Adrenal gland (tissue), 12 donors: Measurements from ENCODE around the gene GPRC5D. TPM values are rescaled to one million over a fixed set of nuclear protein-coding genes. Genes with fewer than 3 reads are reported as not detected.

Source experiments
- DNase-seq, 7 donors: peaks; one replicate each; pipeline ENCODE4 v3.0.0-alpha.2; 2019 to 2020
- H3K27ac ChIP-seq, 5 donors: fragments of 200-600 bp; sonication (generic) in 4 of 5; 1 replicate in 3 of 5; 2 replicates in 2 of 5; pipeline versions ENCODE4 v1.5.1 to v1.8.0; 2016 to 2020; ENCODE audit warnings: mild to moderate bottlenecking in 1 of 5
- H3K27me3 ChIP-seq: fragments of 200-600 bp; 2 replicates; pipeline ENCODE4 v1.8.0; 2021
- H3K36me3 ChIP-seq, 2 donors: fragments of 200-600 bp; replicated peaks in 1 of 2; 1 replicate in 1 of 2; 2 replicates in 1 of 2; pipeline versions ENCODE4 v1.5.1 to v1.8.0; 2018 to 2022
- H3K4me1 ChIP-seq, 2 donors: fragments of 200-600 bp; replicated peaks in 1 of 2; 1 replicate in 1 of 2; 2 replicates in 1 of 2; pipeline versions ENCODE4 v1.5.1 to v1.8.0; 2018 to 2021
- H3K4me3 ChIP-seq, 4 donors: fragments of 200-600 bp; sonication (generic) in 3 of 4; one replicate each; pipeline ENCODE4 v1.5.1; 2016 to 2018
- H3K9me3 ChIP-seq, 3 donors: fragments of 200-600 bp; sonication (generic) in 1 of 3; replicated peaks in 1 of 3; 1 replicate in 2 of 3; 2 replicates in 1 of 3; pipeline versions ENCODE4 v1.5.1 to v1.8.0; 2016 to 2021
- POLR2A ChIP-seq, 2 donors: fragments of 450-650 bp; IDR thresholded peaks; one replicate each; pipeline ENCODE4 v1.6.1; 2017; ENCODE audit warnings: antibody characterized with exemption in 2 of 2, mild to moderate bottlenecking in 2 of 2, moderate library complexity in 1 of 2
- WGBS, 4 donors: extraction: QIAGEN DNeasy Blood & Tissue Kit in 2 of 4; methylation state at CpG; one replicate each; pipeline versions ENCODE4 v1.1.5 to v1.1.7; 2013 to 2017; 5-methylcytosine and 5-hydroxymethylcytosine counted together
- intact Hi-C, 2 donors: fragments of 100-400 bp; cut with DNase I; formaldehyde crosslinking; loops; one replicate each; pipeline versions ENCODE4 v1.14.1 to v1.15.0; 2022 to 2023
- microRNA counts, 2 donors: library from miRNA; unstranded; fragments of <30 nt; microRNA quantifications; one replicate each; lab custom pipeline; 2016
- polyA plus RNA-seq, 3 donors: library from polyadenylated mRNA; stranded (reverse); fragments of 200-250 nt in 2 of 3; fragments of 350-450 nt in 1 of 3; fragmentation: Illumina TruSeq in 1 of 3; extraction: RNeasy Lipid Tissue Mini Kit (QIAGEN cat#74804) in 1 of 3; gene quantifications; one replicate each; pipeline ENCODE4 v1.2.3, GENCODE V29; 2013 to 2014
- small RNA-seq, 2 donors: library from RNA; depleted of rRNA; stranded (forward); fragments of <200 nt; gene quantifications; one replicate each; pipeline ENCODE3, GENCODE V24; 2016
- total RNA-seq, 9 donors: library from RNA; depleted of rRNA in 4 of 9; stranded (reverse); fragments of >200 nt in 4 of 9; fragments of 120-200 nt in 1 of 9; fragmentation: NEBNext Ultra II Directional in 1 of 9; extraction: Animal tissue kit (Norgen Biotek cat#: 25700) in 1 of 9; gene quantifications; one replicate each; pipeline versions ENCODE4 v1.1.0 to v1.2.4, GENCODE V29; 2013 to 2023
- TF ChIP-seq, protein P1 (sequence below), 6 experiments: fragments of 450-650 bp in 4 of 6; fragments of 200-600 bp in 2 of 6; sonication (generic) in 1 of 6; IDR thresholded peaks; 1 replicate in 5 of 6; 2 replicates in 1 of 6; pipeline versions ENCODE4 v1.5.1 to v1.8.0; 2016 to 2021; ENCODE audit warnings: antibody characterized with exemption in 6 of 6, mild to moderate bottlenecking in 2 of 6, moderate library complexity in 1 of 6
- donor health status: healthy with polysubstance abuse.
- donor health status: Bipolar disorder and iron deficiency.
- donor health status: DM: yes; HTN: yes; CAD: no.
- donor health status: DM: no; HTN: no; CAD: no.
- donor health status: DM: no; HTN: no; CAD: no.
- donor health status: DM: yes; HTN: yes; CAD: no.

Gene GPRC5D
- total and polyA plus RNA-seq, 12 donors: 0.17 to 0.40 TPM; not detected in 10

DNA sequence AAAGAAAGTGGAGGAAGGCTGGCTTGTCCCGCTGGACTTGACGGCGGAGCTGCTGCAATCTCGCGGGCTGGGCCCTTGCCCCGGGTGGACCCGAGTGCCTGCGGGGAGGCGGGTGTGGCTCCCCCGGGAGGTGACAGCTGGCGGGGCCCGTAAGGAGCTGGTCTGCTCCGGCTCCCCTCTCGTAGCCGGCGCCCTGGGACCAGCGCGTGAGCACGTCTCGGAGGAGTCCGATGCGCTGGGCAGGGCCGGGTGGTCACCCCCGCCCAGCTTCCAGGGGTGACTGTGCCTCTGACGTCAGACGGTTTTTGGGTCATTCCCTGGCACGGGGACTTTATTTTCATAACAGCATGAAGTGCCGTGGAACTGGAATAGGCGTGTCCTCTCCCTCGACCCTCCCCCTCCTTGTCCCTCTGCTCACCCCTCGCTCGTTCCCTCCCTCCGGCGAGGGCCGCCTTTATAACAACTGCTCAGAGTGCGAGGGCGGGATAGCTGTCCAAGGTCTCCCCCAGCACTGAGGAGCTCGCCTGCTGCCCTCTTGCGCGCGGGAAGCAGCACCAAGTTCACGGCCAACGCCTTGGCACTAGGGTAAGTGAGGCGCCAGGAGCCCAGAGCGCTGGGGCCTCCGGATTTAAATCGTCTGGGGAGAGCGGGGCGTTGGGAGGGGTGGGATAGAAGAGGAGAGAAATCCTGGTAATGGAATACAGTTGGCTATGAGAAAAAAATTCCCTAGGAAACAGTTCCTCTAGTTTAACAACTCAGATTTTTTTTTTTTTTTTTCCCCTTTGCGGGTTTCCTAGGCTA is 60.7 kb downstream of the GPRC5D start, which contains the start of gene GPRC5A:
TSS of gene GPRC5A (plus strand) at position 483 of the 801 bp plus-strand sequence. CDS start 16,688 bp downstream, outside the sequence.
- Histone ChIP-seq H3K4me1 (peaks cover 0 to 9% of the 10 kb centered on the region in 2 donors), H3K9me3 (no peaks in the 10 kb centered on the region), H3K27ac (peak within 1 kb of the TSS in 4 of 5 donors; percentile 49 to 86 (median 74)), H3K27me3 (no peaks in the 10 kb centered on the region), H3K36me3 (no peaks in the 10 kb centered on the region), H3K4me3 (peak within 1 kb of the TSS in 3 of 4 donors; percentile 10 to 52 (median 46))
- TF ChIP-seq, protein P1, sequence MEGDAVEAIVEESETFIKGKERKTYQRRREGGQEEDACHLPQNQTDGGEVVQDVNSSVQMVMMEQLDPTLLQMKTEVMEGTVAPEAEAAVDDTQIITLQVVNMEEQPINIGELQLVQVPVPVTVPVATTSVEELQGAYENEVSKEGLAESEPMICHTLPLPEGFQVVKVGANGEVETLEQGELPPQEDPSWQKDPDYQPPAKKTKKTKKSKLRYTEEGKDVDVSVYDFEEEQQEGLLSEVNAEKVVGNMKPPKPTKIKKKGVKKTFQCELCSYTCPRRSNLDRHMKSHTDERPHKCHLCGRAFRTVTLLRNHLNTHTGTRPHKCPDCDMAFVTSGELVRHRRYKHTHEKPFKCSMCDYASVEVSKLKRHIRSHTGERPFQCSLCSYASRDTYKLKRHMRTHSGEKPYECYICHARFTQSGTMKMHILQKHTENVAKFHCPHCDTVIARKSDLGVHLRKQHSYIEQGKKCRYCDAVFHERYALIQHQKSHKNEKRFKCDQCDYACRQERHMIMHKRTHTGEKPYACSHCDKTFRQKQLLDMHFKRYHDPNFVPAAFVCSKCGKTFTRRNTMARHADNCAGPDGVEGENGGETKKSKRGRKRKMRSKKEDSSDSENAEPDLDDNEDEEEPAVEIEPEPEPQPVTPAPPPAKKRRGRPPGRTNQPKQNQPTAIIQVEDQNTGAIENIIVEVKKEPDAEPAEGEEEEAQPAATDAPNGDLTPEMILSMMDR (IDR thresholded peaks at IDR 0.05): no peak
- peak; percentile 34 to 77 for TF ChIP-seq POLR2A (IDR thresholded peaks at IDR 0.05)
- DNase-seq: peak; percentile 78 to 95 (median 90)
- WGBS, 4 donors: 1 to 3% (median 1%) methylated on average over 22 to 50 of the region's 50 CpGs
- intact Hi-C loops: no loop called here

MicroRNAs encoded within 50 kb of the gene (microRNA counts, 767-probe panel; counts per million panel counts)
- 0 counts per million in 2 donors for microRNA hsa-miR-614 (lab: Ali Mortazavi, UCI)

Small RNA genes within 50 kb of the gene (small RNA-seq; reads per million reads assigned to genes)
- 0.08 to 0.24 reads per million in 2 donors for gene RF00604

Other genes with a start within 250 kb of the GPRC5D start
- gene CDKN1B, start 234.8 kb downstream of the GPRC5D start, total RNA-seq: 10 to 100 TPM; 37.9 to 97.8 (median 64.4) TPM
- 10 to 100 TPM; 18.2 to 80.3 (median 25.3) TPM for gene CDKN1B, start 234.8 kb downstream of the GPRC5D start, polyA plus RNA-seq
- 10 to 100 TPM in 4 of 9 donors, 1 to 10 TPM in 5; 2.1 to 11.5 (median 8.1) TPM for gene APOLD1, start 166.5 kb downstream of the GPRC5D start, total RNA-seq
- gene APOLD1, start 166.5 kb downstream of the GPRC5D start, polyA plus RNA-seq: 1 to 10 TPM; 1.2 to 7.6 (median 6.9) TPM
- gene DDX47, start 138.8 kb downstream of the GPRC5D start, total RNA-seq: 10 to 100 TPM; 28.8 to 77.3 (median 45.2) TPM
- gene DDX47, start 138.8 kb downstream of the GPRC5D start, polyA plus RNA-seq: 10 to 100 TPM; 31.6 to 70.3 (median 34.0) TPM
- gene GPRC5A, start 60.6 kb downstream of the GPRC5D start, total RNA-seq: 10 to 100 TPM in 3 of 9 donors, 1 to 10 TPM in 5, under 1 TPM in 1; 0.33 to 22.3 (median 8.4) TPM
- gene GPRC5A, start 60.6 kb downstream of the GPRC5D start, polyA plus RNA-seq: 1 to 10 TPM; 2.0 to 4.0 (median 2.3) TPM
- gene HEBP1, start 48.1 kb upstream of the GPRC5D start, total RNA-seq: 100 to 1,000 TPM in 4 of 9 donors, 10 to 100 TPM in 5; 34.3 to 165 (median 97.6) TPM
- 100 to 1,000 TPM in 1 of 3 donors, 10 to 100 TPM in 2; 53.3 to 142 (median 53.4) TPM for gene HEBP1, start 48.1 kb upstream of the GPRC5D start, polyA plus RNA-seq
- 1 to 10 TPM; 4.0 to 9.9 (median 6.9) TPM for gene FAM234B, start 92.2 kb upstream of the GPRC5D start, total RNA-seq
- 1 to 10 TPM in 1 of 3 donors, under 1 TPM in 2; 0.64 to 4.6 (median 0.67) TPM for gene FAM234B, start 92.2 kb upstream of the GPRC5D start, polyA plus RNA-seq
- gene GSG1, start 151.5 kb upstream of the GPRC5D start, total RNA-seq: not detected
- not detected for gene GSG1, start 151.5 kb upstream of the GPRC5D start, polyA plus RNA-seq
- 100 to 1,000 TPM in 2 of 9 donors, 10 to 100 TPM in 6, 1 to 10 TPM in 1; 10.0 to 129 (median 69.4) TPM for gene EMP1, start 244.6 kb upstream of the GPRC5D start, total RNA-seq
- gene EMP1, start 244.6 kb upstream of the GPRC5D start, polyA plus RNA-seq: 10 to 100 TPM; 21.2 to 61.4 (median 27.9) TPM